ENCODE results near the gene TCP11L2.

TCP11L2 gene

DNA sequence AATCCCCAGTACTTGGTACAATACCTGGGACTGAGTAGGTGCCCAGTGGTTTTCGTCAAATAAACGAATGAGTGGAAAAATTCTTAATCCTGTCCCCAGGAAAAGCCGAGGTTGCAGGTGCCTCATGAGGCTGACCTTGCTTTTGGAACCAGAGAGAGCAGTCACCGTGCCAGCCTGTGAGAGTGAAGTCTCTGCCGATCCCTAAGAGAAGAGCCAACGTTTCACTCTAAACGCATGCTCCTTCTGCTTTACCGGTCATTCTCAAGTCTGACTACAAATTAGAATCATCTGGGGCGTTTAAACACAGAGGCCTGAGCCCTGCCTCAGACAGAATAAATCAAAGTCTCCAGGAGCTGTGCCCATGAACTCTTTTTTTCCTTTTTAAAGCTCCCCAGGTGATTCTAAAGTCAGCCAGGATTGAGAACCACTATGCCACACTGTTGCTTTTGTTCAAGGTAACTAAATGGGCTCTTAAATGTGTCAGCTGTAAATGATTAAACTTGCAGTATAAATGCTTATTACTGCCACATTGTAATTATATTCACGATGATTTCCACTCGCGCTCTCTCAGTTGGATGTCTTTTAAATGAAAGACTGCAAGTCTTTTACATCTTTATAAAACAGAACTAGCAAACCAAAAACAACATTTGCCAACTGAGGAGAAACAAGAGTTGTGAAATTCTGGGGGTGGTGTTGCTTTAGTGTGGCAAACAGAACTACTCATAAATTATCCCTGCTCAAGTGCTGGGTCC is 26.9 kb downstream of the TCP11L2 start:
- H3K27ac ChIP-seq: no peak overlapping the region
- no peak for TF ChIP-seq ZFX (IDR thresholded peaks at IDR 0.05)
- TF ChIP-seq, protein P1, sequence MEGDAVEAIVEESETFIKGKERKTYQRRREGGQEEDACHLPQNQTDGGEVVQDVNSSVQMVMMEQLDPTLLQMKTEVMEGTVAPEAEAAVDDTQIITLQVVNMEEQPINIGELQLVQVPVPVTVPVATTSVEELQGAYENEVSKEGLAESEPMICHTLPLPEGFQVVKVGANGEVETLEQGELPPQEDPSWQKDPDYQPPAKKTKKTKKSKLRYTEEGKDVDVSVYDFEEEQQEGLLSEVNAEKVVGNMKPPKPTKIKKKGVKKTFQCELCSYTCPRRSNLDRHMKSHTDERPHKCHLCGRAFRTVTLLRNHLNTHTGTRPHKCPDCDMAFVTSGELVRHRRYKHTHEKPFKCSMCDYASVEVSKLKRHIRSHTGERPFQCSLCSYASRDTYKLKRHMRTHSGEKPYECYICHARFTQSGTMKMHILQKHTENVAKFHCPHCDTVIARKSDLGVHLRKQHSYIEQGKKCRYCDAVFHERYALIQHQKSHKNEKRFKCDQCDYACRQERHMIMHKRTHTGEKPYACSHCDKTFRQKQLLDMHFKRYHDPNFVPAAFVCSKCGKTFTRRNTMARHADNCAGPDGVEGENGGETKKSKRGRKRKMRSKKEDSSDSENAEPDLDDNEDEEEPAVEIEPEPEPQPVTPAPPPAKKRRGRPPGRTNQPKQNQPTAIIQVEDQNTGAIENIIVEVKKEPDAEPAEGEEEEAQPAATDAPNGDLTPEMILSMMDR (conservative IDR thresholded peaks at IDR 0.05): no peak

DNA sequence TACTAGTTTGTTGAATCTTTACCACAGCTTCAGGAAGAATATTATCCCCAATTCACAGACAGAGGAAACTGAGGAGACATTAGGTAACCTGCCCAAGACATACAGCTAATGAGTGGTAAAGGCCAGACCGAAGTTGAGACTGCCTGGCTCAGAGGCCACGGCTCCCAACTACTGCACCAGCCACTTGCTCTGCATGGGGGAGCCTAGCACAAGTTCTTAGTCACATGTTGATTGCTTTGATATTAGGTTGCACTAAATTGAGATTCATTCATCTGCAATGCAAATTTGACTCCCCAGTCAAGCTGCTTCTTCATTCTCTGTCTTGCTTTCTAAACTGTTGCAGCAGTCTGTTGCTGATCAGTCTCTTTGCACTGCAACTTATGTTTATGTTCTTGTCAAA is 29.1 kb downstream of the TCP11L2 start:
- H3K27ac ChIP-seq: no peak overlapping the region
- TF ChIP-seq, protein P1 (conservative IDR thresholded peaks at IDR 0.05): no peak
- TF ChIP-seq ZFX (IDR thresholded peaks at IDR 0.05): no peak

DNA sequence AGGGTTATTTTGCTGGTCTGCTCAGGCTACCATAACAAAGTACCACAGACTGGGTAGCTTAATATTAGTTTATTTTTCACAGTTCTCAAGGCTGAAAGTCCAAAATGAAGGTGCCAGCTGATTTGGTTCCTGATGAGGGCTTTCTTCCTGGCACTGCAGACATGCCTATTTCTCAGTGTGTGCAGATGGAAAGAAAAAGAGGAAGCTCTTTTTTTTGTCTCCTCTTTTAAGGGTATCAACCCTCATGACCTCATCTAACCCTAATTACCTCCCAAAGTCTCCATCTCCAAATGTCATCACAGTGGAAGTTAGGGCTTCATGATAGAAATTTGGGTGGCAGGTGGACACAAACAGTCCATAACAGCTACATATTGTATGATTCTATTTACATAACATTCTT is 30.0 kb downstream of the TCP11L2 start:
- no peak overlapping the region for H3K27ac ChIP-seq
- no peak for TF ChIP-seq ZFX (IDR thresholded peaks at IDR 0.05)
- TF ChIP-seq, protein P1 (conservative IDR thresholded peaks at IDR 0.05): no peak

DNA sequence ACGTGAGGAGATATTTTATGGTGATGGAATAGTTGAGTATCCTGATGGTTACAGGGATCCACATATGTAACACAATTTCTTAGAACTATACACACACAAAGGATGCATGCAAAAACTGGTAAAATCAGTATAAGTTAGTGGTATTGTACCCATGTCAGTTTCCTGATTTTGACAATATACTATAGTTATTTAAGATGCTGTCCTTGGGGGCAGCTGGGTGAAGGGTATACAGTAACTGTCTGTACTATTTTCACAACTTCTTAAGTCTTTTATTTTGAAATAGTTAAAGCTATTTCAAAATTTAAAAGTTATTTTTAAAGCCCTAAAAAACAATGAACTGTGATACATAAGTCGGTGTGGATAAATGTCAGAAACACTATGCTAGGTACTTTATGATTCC is 30.5 kb downstream of the TCP11L2 start:
- TF ChIP-seq, protein P1 (conservative IDR thresholded peaks at IDR 0.05): no peak
- TF ChIP-seq ZFX (IDR thresholded peaks at IDR 0.05): no peak
- no peak overlapping the region for H3K27ac ChIP-seq

DNA sequence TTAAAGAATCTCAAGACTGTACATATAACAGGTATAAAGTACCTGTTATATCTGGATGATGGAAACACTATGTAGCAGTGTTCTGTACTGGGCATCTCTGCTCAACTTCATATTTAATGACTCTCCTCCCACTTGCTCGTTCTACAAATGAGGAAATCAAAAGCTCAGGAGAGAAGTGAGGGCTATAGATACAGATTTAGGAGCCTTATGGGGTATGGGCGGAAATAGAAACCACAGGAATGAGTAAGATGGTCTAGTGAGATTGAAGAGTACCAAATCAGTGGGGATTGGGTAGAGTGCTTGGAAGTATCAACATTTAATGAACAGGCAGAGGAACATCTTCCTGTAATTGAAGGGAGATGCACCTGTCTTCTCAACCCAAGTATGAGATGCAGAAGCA is 31.2 kb downstream of the TCP11L2 start:
- H3K27ac ChIP-seq: no peak overlapping the region
- TF ChIP-seq ZFX (IDR thresholded peaks at IDR 0.05): no peak
- TF ChIP-seq, protein P1 (conservative IDR thresholded peaks at IDR 0.05): no peak

DNA sequence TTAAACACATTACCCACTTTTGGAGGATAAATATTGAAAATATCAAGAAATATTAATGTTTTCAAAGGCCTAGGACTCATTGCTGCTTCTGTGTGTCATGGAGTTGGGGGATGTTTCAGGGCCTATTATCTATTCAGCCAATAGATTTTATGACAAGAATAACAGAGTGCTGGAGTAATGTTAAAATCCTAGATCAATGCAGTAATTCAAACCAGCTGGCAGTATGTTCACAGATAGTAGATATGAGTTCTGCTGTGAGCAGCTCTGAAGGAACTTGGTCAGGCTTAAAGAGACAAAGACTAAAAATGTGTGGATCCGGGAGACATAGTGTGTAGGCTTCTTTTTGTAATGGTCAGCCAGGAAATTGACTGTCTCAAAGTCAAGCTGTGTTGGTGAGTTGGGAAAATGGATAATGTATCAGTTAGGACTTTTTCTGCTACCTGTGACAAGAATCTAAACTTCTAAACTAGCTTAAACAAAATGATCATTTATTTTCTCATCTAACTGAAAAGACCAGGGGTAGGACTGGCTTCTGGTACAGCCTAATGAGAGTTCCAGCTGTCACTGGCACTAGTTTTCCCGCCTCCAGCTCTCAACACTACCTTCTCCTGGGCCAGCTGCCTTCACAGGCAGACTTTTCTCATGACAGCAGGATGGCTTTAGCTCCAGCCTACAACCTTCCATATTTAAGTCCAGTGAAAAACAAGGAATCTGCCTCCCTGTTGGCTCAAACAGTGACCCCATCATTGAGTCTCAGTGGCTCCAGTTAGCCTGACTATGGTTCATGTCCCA is 38.7 kb downstream of the TCP11L2 start:
- TF ChIP-seq, protein P1 (conservative IDR thresholded peaks at IDR 0.05): no peak
- TF ChIP-seq ZFX (IDR thresholded peaks at IDR 0.05): no peak
- no peak overlapping the region for H3K27ac ChIP-seq

Measured in C4-2B (cell line).